Caco-2 (cell line): ENCODE results near the gene AUTS2. TPM values are rescaled to one million over a fixed set of nuclear protein-coding genes. Genes with fewer than 3 reads are reported as not detected.

Experiments
- BruUV-seq: library from RNA; stranded (reverse); fragments of 400-500 nt; replicated peaks from 2 replicates; lab custom pipeline; 2021; lab: Mats Ljungman, UMichigan
- CTCF ChIA-PET: fragments of 300-600 bp; sonication (Branson Sonifier 250); formaldehyde crosslinking; loops from one replicate; lab custom pipeline; 2022; ENCODE audit warnings: antibody characterized with exemption; lab: Charles Lee
- POLR2A ChIA-PET: fragments of 300-600 bp; sonication (Branson Sonifier 250); formaldehyde crosslinking; loops from one replicate; lab custom pipeline; 2022; ENCODE audit warnings: antibody characterized with exemption; lab: Charles Lee
- DNase-seq, 2 experiments: peaks; one replicate each; pipeline versions ENCODE4 v3.0.0 to v3.0.0-alpha.2; 2020 to 2022
- H3K27me3 ChIP-seq: replicated peaks from 2 replicates; pipeline ENCODE4 v1.6.0; 2011; ENCODE audit warnings: low read length; ENCODE audit not compliant: control insufficient read depth, insufficient read depth
- H3K36me3 ChIP-seq: 2 replicates; pipeline ENCODE4 v1.5.1; 2011; ENCODE audit warnings: low read length; ENCODE audit not compliant: control insufficient read depth, insufficient read depth
- H3K4me1 ChIP-seq: fragments of 250-450 bp; sonication (Bioruptor Pico); 2 replicates; pipeline ENCODE4 v1.5.1; 2020; ENCODE audit warnings: mild to moderate bottlenecking
- H3K4me3 ChIP-seq: 2 replicates; pipeline ENCODE4 v1.5.1; 2011; ENCODE audit warnings: low read depth, mild to moderate bottlenecking, control low read depth, low read length
- H3K9me3 ChIP-seq: fragments of 250-450 bp; sonication (Bioruptor Pico); 2 replicates; pipeline ENCODE4 v1.5.1; 2020; ENCODE audit warnings: mild to moderate bottlenecking, moderate library complexity
- H3K27ac Mint-ChIP-seq: one replicate; pipeline ENCODE4 v1.8.0; 2022; ENCODE audit warnings: mixed read lengths; ENCODE audit not compliant: unreplicated experiment
- H3K27me3 Mint-ChIP-seq: one replicate; pipeline ENCODE4 v1.8.0; 2022; ENCODE audit warnings: mixed read lengths; ENCODE audit not compliant: insufficient read depth, unreplicated experiment
- H3K36me3 Mint-ChIP-seq: one replicate; pipeline ENCODE4 v1.8.0; 2022; ENCODE audit warnings: mild to moderate bottlenecking, mixed read lengths; ENCODE audit not compliant: insufficient read depth, unreplicated experiment
- H3K4me1 Mint-ChIP-seq: one replicate; pipeline ENCODE4 v1.8.0; 2022; ENCODE audit warnings: low read depth, mixed read lengths; ENCODE audit not compliant: unreplicated experiment
- H3K4me3 Mint-ChIP-seq: one replicate; pipeline ENCODE4 v1.8.0; 2022; ENCODE audit warnings: mild to moderate bottlenecking, moderate library complexity, mixed read lengths; ENCODE audit not compliant: unreplicated experiment
- H3K9me3 Mint-ChIP-seq: one replicate; pipeline ENCODE4 v1.8.0; 2022; ENCODE audit warnings: mixed read lengths; ENCODE audit not compliant: unreplicated experiment
- intact Hi-C: fragments of 100-400 bp; cut with micrococcal nuclease; formaldehyde crosslinking; loops from one replicate; pipeline ENCODE4 v1.10.0; 2022; ENCODE audit not compliant: unreplicated experiment
- total RNA-seq: library from RNA; stranded (reverse); gene quantifications from 2 replicates; pipeline ENCODE4 v1.2.3, GENCODE V29; 2022
- TF ChIP-seq, protein P1 (sequence below), 2 experiments: fragments of 200-600 bp in 1 of 2; IDR thresholded peaks; 1 replicate in 1 of 2; 2 replicates in 1 of 2; pipeline versions ENCODE4 v1.5.1 to v1.8.0; 2011 to 2022; ENCODE audit warnings: antibody characterized with exemption in 1 of 2, control low read depth in 1 of 2, inconsistent platforms in 1 of 2, low read depth in 1 of 2, low read length in 1 of 2, mild to moderate bottlenecking in 1 of 2, moderate library complexity in 1 of 2; ENCODE audit not compliant: insufficient read depth in 1 of 2, severe bottlenecking in 1 of 2, unreplicated experiment in 1 of 2

Gene AUTS2
- total RNA-seq, 1 experiment from 2014 or later: 37.1 TPM

DNA sequence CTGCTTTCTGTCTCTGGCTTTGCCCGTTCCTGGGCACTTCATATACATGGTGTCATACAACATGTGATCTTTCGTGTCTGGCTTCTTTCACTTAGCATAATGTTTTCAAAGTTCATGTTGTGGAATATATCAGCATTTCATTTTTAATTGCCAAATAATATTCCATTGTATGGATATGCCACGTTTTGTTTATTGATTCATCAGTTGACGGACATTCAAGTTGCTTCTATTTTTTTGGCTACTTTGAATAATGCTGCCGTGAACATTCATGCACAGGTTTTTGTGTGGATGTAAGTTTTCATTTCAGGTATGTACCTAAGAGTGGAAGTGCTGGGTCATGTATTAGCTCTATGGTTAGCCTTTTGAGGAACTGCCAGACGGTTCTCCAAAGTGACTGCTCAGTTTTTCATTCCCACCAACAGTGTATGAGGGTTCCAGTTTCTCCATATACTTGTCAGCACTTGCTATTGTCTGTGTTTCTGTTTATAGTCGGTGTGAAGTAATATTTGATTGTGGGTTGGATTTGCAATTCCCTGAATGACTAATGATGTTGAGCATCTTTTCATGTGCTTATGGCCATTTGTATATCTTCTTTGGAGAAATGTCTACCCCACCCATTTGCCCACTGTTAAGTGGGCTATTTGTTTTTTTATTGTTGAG lies 1132.3 kb downstream of the AUTS2 start:
- no peaks in the 10 kb centered on the region for H3K9me3 Mint-ChIP-seq
- H3K27ac Mint-ChIP-seq: no peak overlapping the region
- DNase-seq: no peak
- Histone ChIP-seq H3K4me1 (peaks cover 5% of the 10 kb centered on the region; the same call in 1 of the 2 replicates), H3K27me3 (no peaks in the 10 kb centered on the region), H3K9me3 (no peaks in the 10 kb centered on the region), H3K4me3 (no peak overlapping the region), H3K36me3 (no peaks in the 10 kb centered on the region)
- no TSS peak for BruUV-seq
- peaks cover 8% of the 10 kb centered on the region for H3K4me1 Mint-ChIP-seq
- CTCF ChIA-PET: no interaction called here
- H3K27me3 Mint-ChIP-seq: no peaks in the 10 kb centered on the region
- intact Hi-C loops: no loop called here
- no peak overlapping the region for H3K4me3 Mint-ChIP-seq
- POLR2A ChIA-PET: no interaction called here
- H3K36me3 Mint-ChIP-seq: no peaks in the 10 kb centered on the region
- TF ChIP-seq, protein P1, sequence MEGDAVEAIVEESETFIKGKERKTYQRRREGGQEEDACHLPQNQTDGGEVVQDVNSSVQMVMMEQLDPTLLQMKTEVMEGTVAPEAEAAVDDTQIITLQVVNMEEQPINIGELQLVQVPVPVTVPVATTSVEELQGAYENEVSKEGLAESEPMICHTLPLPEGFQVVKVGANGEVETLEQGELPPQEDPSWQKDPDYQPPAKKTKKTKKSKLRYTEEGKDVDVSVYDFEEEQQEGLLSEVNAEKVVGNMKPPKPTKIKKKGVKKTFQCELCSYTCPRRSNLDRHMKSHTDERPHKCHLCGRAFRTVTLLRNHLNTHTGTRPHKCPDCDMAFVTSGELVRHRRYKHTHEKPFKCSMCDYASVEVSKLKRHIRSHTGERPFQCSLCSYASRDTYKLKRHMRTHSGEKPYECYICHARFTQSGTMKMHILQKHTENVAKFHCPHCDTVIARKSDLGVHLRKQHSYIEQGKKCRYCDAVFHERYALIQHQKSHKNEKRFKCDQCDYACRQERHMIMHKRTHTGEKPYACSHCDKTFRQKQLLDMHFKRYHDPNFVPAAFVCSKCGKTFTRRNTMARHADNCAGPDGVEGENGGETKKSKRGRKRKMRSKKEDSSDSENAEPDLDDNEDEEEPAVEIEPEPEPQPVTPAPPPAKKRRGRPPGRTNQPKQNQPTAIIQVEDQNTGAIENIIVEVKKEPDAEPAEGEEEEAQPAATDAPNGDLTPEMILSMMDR (IDR thresholded peaks at IDR 0.05; ENCODE audit: insufficient read depth in 1 of 2, low read depth in 1 of 2, low read length in 1 of 2, severe bottlenecking in 1 of 2, unreplicated experiment in 1 of 2): no peak

DNA sequence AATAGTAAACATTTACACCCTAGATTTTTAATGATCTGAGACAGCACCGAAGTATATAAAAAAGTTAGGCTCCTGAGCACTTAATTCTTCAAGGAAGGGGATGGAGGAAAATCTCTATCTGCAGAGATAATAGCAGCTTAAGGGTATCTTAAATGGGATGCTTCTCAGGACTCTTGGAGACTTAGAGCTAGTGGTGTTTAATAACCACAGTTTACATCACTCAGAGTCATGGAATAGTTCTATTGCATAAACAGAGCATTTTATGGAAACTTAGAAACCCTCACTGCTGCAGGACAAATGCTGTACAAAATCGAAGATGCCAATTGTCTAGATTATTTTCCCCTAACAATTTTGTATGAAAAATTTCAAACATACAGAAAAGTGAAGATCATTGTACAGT lies 1134.8 kb downstream of the AUTS2 start:
- BruUV-seq: no TSS peak
- Mint-ChIP-seq H3K36me3 (peaks cover 5% of the 10 kb centered on the region), H3K27me3 (no peaks in the 10 kb centered on the region), H3K4me1 (peaks cover 21% of the 10 kb centered on the region), H3K9me3 (no peaks in the 10 kb centered on the region), H3K4me3 (no peak overlapping the region), H3K27ac (no peak overlapping the region)
- ChIA-PET CTCF (no interaction called here), POLR2A (no interaction called here)
- DNase-seq: no peak
- Histone ChIP-seq H3K4me3 (no peak overlapping the region), H3K9me3 (no peaks in the 10 kb centered on the region), H3K27me3 (no peaks in the 10 kb centered on the region), H3K4me1 (peaks cover 5% of the 10 kb centered on the region; the same call in 1 of the 2 replicates), H3K36me3 (no peaks in the 10 kb centered on the region)
- intact Hi-C loops: no loop called here
- TF ChIP-seq, protein P1 (IDR thresholded peaks at IDR 0.05; ENCODE audit: insufficient read depth in 1 of 2, low read depth in 1 of 2, low read length in 1 of 2, severe bottlenecking in 1 of 2, unreplicated experiment in 1 of 2): no peak

DNA sequence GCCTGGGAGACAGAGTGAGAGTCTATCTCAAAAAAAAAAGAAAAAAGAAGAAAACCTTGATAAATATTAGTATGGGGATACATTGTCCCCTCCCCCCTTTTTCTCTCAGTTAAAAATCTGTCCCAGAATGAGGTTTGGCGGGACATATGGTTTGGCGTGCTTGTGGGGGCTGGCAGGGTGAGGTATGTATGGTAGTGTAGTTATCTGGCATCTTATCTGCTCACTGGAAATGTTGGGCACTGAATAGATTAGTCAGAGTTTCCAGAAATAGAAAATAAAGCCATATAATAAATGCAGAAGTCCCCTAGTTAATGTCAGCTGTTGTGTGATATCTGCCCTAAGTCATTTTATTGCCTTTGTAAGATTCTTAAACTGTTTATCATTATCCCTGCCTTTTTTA lies 1136.1 kb downstream of the AUTS2 start:
- H3K4me3 ChIP-seq: no peak overlapping the region
- CTCF ChIA-PET: no interaction called here
- DNase-seq: no peak
- H3K36me3 ChIP-seq: no peaks in the 10 kb centered on the region
- Mint-ChIP-seq H3K27ac (no peak overlapping the region), H3K4me1 (peaks cover 12% of the 10 kb centered on the region), H3K9me3 (no peaks in the 10 kb centered on the region), H3K4me3 (no peak overlapping the region), H3K27me3 (no peaks in the 10 kb centered on the region), H3K36me3 (peaks cover 5% of the 10 kb centered on the region)
- intact Hi-C loops: no loop called here
- H3K9me3 ChIP-seq: no peaks in the 10 kb centered on the region
- H3K27me3 ChIP-seq: no peaks in the 10 kb centered on the region
- no TSS peak for BruUV-seq
- POLR2A ChIA-PET: no interaction called here
- TF ChIP-seq, protein P1 (IDR thresholded peaks at IDR 0.05; ENCODE audit: insufficient read depth in 1 of 2, low read depth in 1 of 2, low read length in 1 of 2, severe bottlenecking in 1 of 2, unreplicated experiment in 1 of 2): no peak
- H3K4me1 ChIP-seq: peaks cover 4% of the 10 kb centered on the region; the same call in 1 of the 2 replicates
